SU-DHL-6 (cell line): ENCODE measurements around the gene HNRNPL.

Experiments
- H2AFZ ChIP-seq: fragments of 200-600 bp; sonication (generic); 2 replicates; pipeline ENCODE4 v1.6.1; 2014; ENCODE audit warnings: low read depth, mild to moderate bottlenecking, moderate library complexity, mixed read lengths, antibody characterized with exemption, low read length; ENCODE audit not compliant: severe bottlenecking
- H3F3A ChIP-seq: fragments of 200-600 bp; shearing (Covaris generic); 2 replicates; pipeline ENCODE4 v1.6.0; 2016; ENCODE audit warnings: antibody characterized with exemption, mild to moderate bottlenecking; ENCODE audit not compliant: insufficient read depth
- H3K27ac ChIP-seq: fragments of 200-600 bp; sonication (generic); 2 replicates; pipeline ENCODE4 v1.5.1; 2016; ENCODE audit warnings: low read depth, mild to moderate bottlenecking, low read length, moderate library complexity, mixed read lengths
- H3K27me3 ChIP-seq: fragments of 200-600 bp; sonication (generic), shearing (Covaris generic); 2 replicates; pipeline ENCODE4 v1.6.0; 2014; ENCODE audit warnings: mild to moderate bottlenecking, low read length
- H3K36me3 ChIP-seq: fragments of 200-600 bp; sonication (generic); 2 replicates; pipeline ENCODE4 v1.6.1; 2014; ENCODE audit warnings: mild to moderate bottlenecking, low read length, mixed read lengths
- H3K4me2 ChIP-seq: fragments of 300-600, 200-600 bp; shearing (Covaris generic), sonication (generic); 2 replicates; pipeline ENCODE4 v1.6.0; 2014; ENCODE audit warnings: low read length, low read depth, mild to moderate bottlenecking; ENCODE audit not compliant: poor library complexity, severe bottlenecking
- H3K4me3 ChIP-seq: fragments of 200-600 bp; sonication (generic); 2 replicates; pipeline ENCODE4 v1.5.1; 2014; ENCODE audit warnings: antibody characterized with exemption, low read length, mild to moderate bottlenecking, mixed read lengths; ENCODE audit not compliant: insufficient read depth, poor library complexity, severe bottlenecking
- H3K79me2 ChIP-seq: fragments of 200-600 bp; sonication (generic); 2 replicates; pipeline ENCODE4 v1.6.1; 2014; ENCODE audit warnings: mild to moderate bottlenecking, low read length, moderate library complexity; ENCODE audit not compliant: insufficient read depth
- H3K9ac ChIP-seq: fragments of 200-600 bp; sonication (generic); 2 replicates; pipeline ENCODE4 v1.7.0; 2014; ENCODE audit warnings: mild to moderate bottlenecking, low read length
- H3K9me2 ChIP-seq: fragments of 200-600 bp; sonication (generic); replicated peaks from 2 replicates; pipeline ENCODE4 v1.6.1; 2014; ENCODE audit warnings: low read length; ENCODE audit not compliant: insufficient read depth
- H3K9me3 ChIP-seq: fragments of 200-600 bp; sonication (generic); 2 replicates; pipeline ENCODE4 v1.6.1; 2014; ENCODE audit warnings: low read length, mixed read lengths; ENCODE audit not compliant: insufficient read depth
- H4K20me1 ChIP-seq: fragments of 200-600 bp; sonication (generic); 2 replicates; pipeline ENCODE4 v1.6.1; 2014; ENCODE audit warnings: low read depth, mild to moderate bottlenecking, antibody characterized with exemption, low read length, moderate library complexity, mixed read lengths
- EZH2phosphoT487 ChIP-seq: fragments of 200-600 bp; sonication (generic), shearing (Covaris generic); conservative IDR thresholded peaks from 2 replicates; pipeline ENCODE4 v1.6.1; 2018; ENCODE audit warnings: mild to moderate bottlenecking, antibody characterized with exemption, low read length, moderate library complexity, mixed read lengths
- TF ChIP-seq, protein P1 (sequence below): fragments of 200-600 bp; sonication (generic); IDR thresholded peaks from one replicate; pipeline ENCODE4 v1.5.1; 2017; ENCODE audit warnings: antibody characterized with exemption, mild to moderate bottlenecking, low read length, moderate library complexity; ENCODE audit not compliant: insufficient read depth, poor library complexity, severe bottlenecking

Gene HNRNPL

GRCh38 chr19:38796154-38796553 lies 53.6 kb downstream of the HNRNPL start:
- H2AFZ ChIP-seq, result no peak overlapping the region
- no peaks in the 10 kb centered on the region for H3K9me3 ChIP-seq
- no peaks in the 10 kb centered on the region for H3K79me2 ChIP-seq
- no peak overlapping the region for H3K4me3 ChIP-seq
- TF ChIP-seq, protein P1, sequence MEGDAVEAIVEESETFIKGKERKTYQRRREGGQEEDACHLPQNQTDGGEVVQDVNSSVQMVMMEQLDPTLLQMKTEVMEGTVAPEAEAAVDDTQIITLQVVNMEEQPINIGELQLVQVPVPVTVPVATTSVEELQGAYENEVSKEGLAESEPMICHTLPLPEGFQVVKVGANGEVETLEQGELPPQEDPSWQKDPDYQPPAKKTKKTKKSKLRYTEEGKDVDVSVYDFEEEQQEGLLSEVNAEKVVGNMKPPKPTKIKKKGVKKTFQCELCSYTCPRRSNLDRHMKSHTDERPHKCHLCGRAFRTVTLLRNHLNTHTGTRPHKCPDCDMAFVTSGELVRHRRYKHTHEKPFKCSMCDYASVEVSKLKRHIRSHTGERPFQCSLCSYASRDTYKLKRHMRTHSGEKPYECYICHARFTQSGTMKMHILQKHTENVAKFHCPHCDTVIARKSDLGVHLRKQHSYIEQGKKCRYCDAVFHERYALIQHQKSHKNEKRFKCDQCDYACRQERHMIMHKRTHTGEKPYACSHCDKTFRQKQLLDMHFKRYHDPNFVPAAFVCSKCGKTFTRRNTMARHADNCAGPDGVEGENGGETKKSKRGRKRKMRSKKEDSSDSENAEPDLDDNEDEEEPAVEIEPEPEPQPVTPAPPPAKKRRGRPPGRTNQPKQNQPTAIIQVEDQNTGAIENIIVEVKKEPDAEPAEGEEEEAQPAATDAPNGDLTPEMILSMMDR, result no peak
- no peak for TF ChIP-seq EZH2phosphoT487
- H3K9me2 ChIP-seq, result no peaks in the 10 kb centered on the region
- H3K27ac ChIP-seq, result no peak overlapping the region
- H3K4me2 ChIP-seq, result no peak overlapping the region
- H3K36me3 ChIP-seq, result no peaks in the 10 kb centered on the region
- H3F3A ChIP-seq, result no peaks in the 10 kb centered on the region
- H3K27me3 ChIP-seq, result no peaks in the 10 kb centered on the region
- H4K20me1 ChIP-seq, result no peaks in the 10 kb centered on the region
- no peak overlapping the region for H3K9ac ChIP-seq

DNA sequence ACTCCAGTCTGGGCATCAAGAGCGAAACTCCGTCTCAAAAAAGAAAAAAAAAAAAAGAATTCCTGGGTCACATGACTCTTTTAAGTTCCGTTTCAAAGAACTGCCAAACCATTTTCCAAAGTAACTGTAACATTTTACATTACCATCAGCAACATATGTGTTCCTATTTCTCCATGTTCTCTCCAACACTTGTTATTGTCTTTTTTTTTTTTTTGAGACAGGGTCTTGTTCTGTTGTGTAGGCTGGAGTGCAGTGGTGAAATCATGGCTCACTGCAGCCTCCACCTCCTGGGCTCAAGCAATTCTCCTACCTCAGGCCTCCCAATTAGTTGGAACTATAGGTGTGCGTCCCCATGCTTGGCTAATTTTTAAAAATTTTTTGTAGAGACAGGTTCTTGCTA lies 54.2 kb downstream of the HNRNPL start:
- Histone ChIP-seq H3K27me3 (no peaks in the 10 kb centered on the region), H3K4me2 (no peak overlapping the region), H3K27ac (no peak overlapping the region)

GRCh38 chr19:38793671-38794070 lies 56.1 kb downstream of the HNRNPL start:
- no peaks in the 10 kb centered on the region for H3K27me3 ChIP-seq
- no peaks in the 10 kb centered on the region for H3K9me3 ChIP-seq
- H3K4me2 ChIP-seq, result no peak overlapping the region
- TF ChIP-seq EZH2phosphoT487, result no peak
- TF ChIP-seq, protein P1, result no peak
- no peak overlapping the region for H3K9ac ChIP-seq
- H3F3A ChIP-seq, result no peaks in the 10 kb centered on the region
- H3K9me2 ChIP-seq, result no peaks in the 10 kb centered on the region
- H4K20me1 ChIP-seq, result no peaks in the 10 kb centered on the region
- no peak overlapping the region for H3K27ac ChIP-seq
- H3K36me3 ChIP-seq, result no peaks in the 10 kb centered on the region
- H3K79me2 ChIP-seq, result no peaks in the 10 kb centered on the region
- H2AFZ ChIP-seq, result no peak overlapping the region
- H3K4me3 ChIP-seq, result no peak overlapping the region

More for the DNA sequence above, 54.2 kb downstream of the HNRNPL start:
- TF ChIP-seq, protein P1, result no peak
- TF ChIP-seq EZH2phosphoT487, result no peak
- no peaks in the 10 kb centered on the region for H3K9me2 ChIP-seq
- H4K20me1 ChIP-seq, result no peaks in the 10 kb centered on the region
- H3F3A ChIP-seq, result no peaks in the 10 kb centered on the region
- H3K9ac ChIP-seq, result no peak overlapping the region
- H3K9me3 ChIP-seq, result no peaks in the 10 kb centered on the region
- H3K79me2 ChIP-seq, result no peaks in the 10 kb centered on the region
- no peak overlapping the region for H3K4me3 ChIP-seq
- H2AFZ ChIP-seq, result no peak overlapping the region
- H3K36me3 ChIP-seq, result no peaks in the 10 kb centered on the region
